GM10248 (cell line): ENCODE results near the gene EPHA6.

Experiments
- CTCF ChIA-PET: fragments of 300-600 bp; sonication (Branson Sonifier 250); formaldehyde crosslinking; extraction: SDS; loops from one replicate; lab custom pipeline; 2021; ENCODE audit warnings: antibody characterized with exemption; lab: Yijun Ruan, JAX
- POLR2A ChIA-PET: fragments of 350-650 bp; sonication (Branson Sonifier 250); formaldehyde crosslinking; extraction: SDS; loops from one replicate; lab custom pipeline; 2020; ENCODE audit warnings: antibody characterized with exemption; lab: Yijun Ruan, JAX
- DNase-seq: peaks from one replicate; pipeline ENCODE4 v3.0.0; 2012; ENCODE audit errors: extremely low spot score
- CTCF ChIP-seq: IDR thresholded peaks from 2 replicates; pipeline ENCODE4 v1.5.1; 2012; ENCODE audit warnings: mild to moderate bottlenecking, low read depth; ENCODE audit errors: extremely low read depth, missing control alignments, control extremely low read depth

Gene EPHA6

GRCh38 chr3:97793420-97794019, 979.1 kb downstream of the EPHA6 start:
- POLR2A ChIA-PET, result no interaction called here
- peak; percentile 18 for DNase-seq
- peak; percentile 76 for TF ChIP-seq CTCF
- CTCF ChIA-PET, result interaction anchor here (0.6 to 4.5 kb wide), 7 partner anchors 20 to 378 kb away, joined by 3 to 102 read pairs (median 3); no protein-coding TSS in a partner anchor

GRCh38 chr3:97795951-97796350, 981.6 kb downstream of the EPHA6 start:
- CTCF ChIA-PET, result interaction anchor here (1.5 to 4.5 kb wide), 3 partner anchors 8 to 228 kb away, joined by 4 to 102 read pairs (median 9); no protein-coding TSS in a partner anchor
- DNase-seq, result no peak
- no peak for TF ChIP-seq CTCF
- POLR2A ChIA-PET, result no interaction called here
